ENCODE measurements around the gene HMGA1.
"Not testable (repeated sequence)": the region's sequence is repeated elsewhere in the genome, so short reads cannot be mapped to it uniquely, and the experiment has no call there.

The HMGA1 gene

GRCh38 chr6:34240329-34241248 is 3.9 kb downstream of the HMGA1 start:
- DNase-seq, result no peak

GRCh38 chr6:34241351-34242215 is 4.9 kb downstream of the HMGA1 start:
- no peak for DNase-seq

- no peak for DNase-seq
These were observed 5.8 kb downstream of the HMGA1 start for GRCh38 chr6:34242252-34243130.

GRCh38 chr6:34243131-34243771 is 6.6 kb downstream of the HMGA1 start:
- DNase-seq, result no peak

- peak; percentile 25 to 61 for DNase-seq
These were observed 7.5 kb downstream of the HMGA1 start for GRCh38 chr6:34243901-34244884.

- DNase-seq, result not testable (repeated sequence)
These were observed 8.5 kb downstream of the HMGA1 start for GRCh38 chr6:34245032-34245760.

- DNase-seq, result not testable (repeated sequence)
These were observed 9.1 kb downstream of the HMGA1 start for GRCh38 chr6:34245761-34246140.

- no peak for DNase-seq
These were observed 9.5 kb downstream of the HMGA1 start for GRCh38 chr6:34246249-34246562.

GRCh38 chr6:34246563-34247391 is 10.1 kb downstream of the HMGA1 start:
- DNase-seq, result peak; percentile 53 to 60

- DNase-seq, result no peak
These were observed 11.0 kb downstream of the HMGA1 start for GRCh38 chr6:34247481-34248197.

- DNase-seq, result peak; percentile 58 to 68
These were observed 11.6 kb downstream of the HMGA1 start for GRCh38 chr6:34248198-34248726.

- peak; percentile 96 to 98 for DNase-seq
These were observed 12.2 kb downstream of the HMGA1 start, which contains the start of gene SMIM29 for GRCh38 chr6:34248727-34249468. SMIM29 (minus strand) TSS chr6:34249006; CDS start chr6:34247791, 1,215 bp downstream.

- DNase-seq, result no peak
These were observed 13.0 kb downstream of the HMGA1 start for GRCh38 chr6:34249469-34250261.

GRCh38 chr6:34252395-34252794 is 15.7 kb downstream of the HMGA1 start:
- DNase-seq, result not testable (repeated sequence)

GRCh38 chr6:34259529-34260069 is 22.9 kb downstream of the HMGA1 start:
- no peak for DNase-seq

GRCh38 chr6:34260576-34261267 is 24.0 kb downstream of the HMGA1 start:
- DNase-seq, result no peak
